HepG2 (cell line): ENCODE results near the gene ZNF23. TPM values are rescaled to one million over a fixed set of nuclear protein-coding genes. Genes with fewer than 3 reads are reported as not detected.

Source experiments
- ATAC-seq: fragments of 200-7000 bp; cut with Tn5 transposase; 3 replicates; pipeline ENCODE4 v1.9.1; 2020; ENCODE audit warnings: mild to moderate bottlenecking, moderate library complexity
- BruUV-seq: library from RNA; stranded (reverse); fragments of 400-500 nt; replicated peaks from 2 replicates; lab custom pipeline; 2021; lab: Mats Ljungman, UMichigan
- CTCF ChIA-PET: fragments of 300-600 bp; formaldehyde crosslinking; extraction: SDS; loops from one replicate; lab custom pipeline; 2021; ENCODE audit warnings: low total read pairs, inconsistent platforms, low intra/inter-chr PET ratio; lab: Yijun Ruan, JAX
- POLR2A ChIA-PET: fragments of 350-600 bp; sonication (Branson Sonifier 250); formaldehyde crosslinking; loops from one replicate; lab custom pipeline; 2020; ENCODE audit warnings: antibody characterized with exemption, inconsistent platforms; lab: Yijun Ruan, JAX
- DNase-seq: peaks from one replicate; pipeline ENCODE4 v3.0.0-alpha.2; 2015; ENCODE audit warnings: low spot score
- FAIRE-seq: peaks from 3 replicates; lab custom pipeline; 2011; peaks lifted over from hg19 to GRCh38; lab: Jason Lieb, UNC
- H2AFZ ChIP-seq: one replicate; pipeline ENCODE4 v1.6.1; 2011; ENCODE audit warnings: low read length, inconsistent platforms
- H3K27ac ChIP-seq: fragments of 300-600 bp; 3 replicates; pipeline ENCODE4 v1.8.0; 2011; ENCODE audit warnings: mixed run types, mild to moderate bottlenecking, mixed read lengths, low read length, inconsistent platforms; ENCODE audit not compliant: insufficient read depth; ENCODE audit errors: extremely low read length
- H3K27me3 ChIP-seq, 2 experiments: fragments of 200-600 bp in 1 of 2; 2 replicates in 1 of 2; 3 replicates in 1 of 2; pipeline versions ENCODE4 v1.6.0 to v1.8.0; 2011; ENCODE audit warnings: low read length in 2 of 2, mild to moderate bottlenecking in 2 of 2, moderate library complexity in 2 of 2, inconsistent platforms in 1 of 2; ENCODE audit not compliant: insufficient read depth in 2 of 2, control insufficient read depth in 1 of 2
- H3K36me3 ChIP-seq, 2 experiments: fragments of 200-600 bp in 1 of 2; replicated peaks in 1 of 2; 2 replicates in 1 of 2; 3 replicates in 1 of 2; pipeline versions ENCODE4 v1.5.1 to v1.8.0; 2011; ENCODE audit warnings: low read length in 2 of 2, inconsistent platforms in 1 of 2; ENCODE audit not compliant: insufficient read depth in 2 of 2, control insufficient read depth in 1 of 2
- H3K4me1 ChIP-seq: 2 replicates; pipeline ENCODE4 v1.5.1; 2012; ENCODE audit warnings: low read length, inconsistent platforms; ENCODE audit not compliant: insufficient read depth
- H3K4me2 ChIP-seq: 2 replicates; pipeline ENCODE4 v1.6.0; 2011; ENCODE audit warnings: low read depth, low read length, inconsistent platforms
- H3K4me3 ChIP-seq, 3 experiments: fragments of 200-600 bp in 1 of 3; sonication (generic), shearing (Covaris generic) in 1 of 3; replicated peaks in 1 of 3; 2 replicates each; pipeline ENCODE4 v1.5.1; 2011 to 2016; ENCODE audit warnings: low read length in 3 of 3, inconsistent platforms in 2 of 3, low read depth in 2 of 3, mild to moderate bottlenecking in 2 of 3, control low read depth in 1 of 3, mixed read lengths in 1 of 3; ENCODE audit not compliant: insufficient read depth in 1 of 3
- H3K79me2 ChIP-seq: one replicate; pipeline ENCODE4 v1.6.1; 2011; ENCODE audit warnings: low read length, inconsistent platforms; ENCODE audit not compliant: insufficient read depth
- H3K9ac ChIP-seq: 2 replicates; pipeline ENCODE4 v1.6.0; 2011; ENCODE audit warnings: mild to moderate bottlenecking, low read depth, low read length, inconsistent platforms; ENCODE audit not compliant: insufficient read depth
- H3K9me3 ChIP-seq: 2 replicates; pipeline ENCODE4 v1.5.1; 2012; ENCODE audit warnings: mild to moderate bottlenecking, low read length
- H4K20me1 ChIP-seq: 2 replicates; pipeline ENCODE4 v1.6.0; 2011; ENCODE audit warnings: inconsistent platforms, mild to moderate bottlenecking, low read length, moderate library complexity; ENCODE audit not compliant: insufficient read depth
- MLLT10 ChIP-seq: sonication (generic); formaldehyde crosslinking; IDR thresholded peaks from 2 replicates; pipeline ENCODE4 v1.4.0; 2020; ENCODE audit warnings: missing genetic modification reagents
- NCOR1 ChIP-seq: fragments of 200-600 bp; sonication (generic); IDR thresholded peaks from 2 replicates; pipeline ENCODE4 v1.7.0; 2017; ENCODE audit warnings: antibody characterized with exemption, low read length, borderline replicate concordance
- NFYB ChIP-seq: sonication (generic); formaldehyde crosslinking; IDR thresholded peaks from 2 replicates; pipeline ENCODE4 v1.4.0; 2020; ENCODE audit warnings: missing genetic modification reagents
- WGBS: methylation state at CpG from one replicate; pipeline ENCODE4 v1.1.6; 2017; ENCODE audit warnings: low lambda C conversion rate; 5-methylcytosine and 5-hydroxymethylcytosine counted together
- in situ Hi-C: cut with HindIII; loops from 2 replicates; pipeline ENCODE4 v1.10.0; 2017; ENCODE audit warnings: low pct_unique_long_range_greater_than_20kb; ENCODE audit not compliant: extremely low pct_ligation_motif_present
- intact Hi-C: fragments of 100-400 bp; cut with micrococcal nuclease; formaldehyde crosslinking; loops from one replicate; pipeline ENCODE4 v1.10.0; 2022; ENCODE audit not compliant: unreplicated experiment
- polyA plus RNA-seq, 8 experiments: library from polyadenylated mRNA; depleted of rRNA in 3 of 8; stranded (reverse) in 7 of 8; unstranded in 1 of 8; fragments of >200 nt; fragmentation: Illumina TruSeq in 4 of 8; extraction: Trizol in 4 of 8; gene quantifications; 2 replicates each; pipeline versions ENCODE4 v1.2.1 to v1.2.3, GENCODE V29; 2011 to 2016; ENCODE audit warnings: low read depth in 4 of 8, missing spikeins in 1 of 8, mixed read lengths in 1 of 8; ENCODE audit not compliant: insufficient read depth in 1 of 8
- total RNA-seq, 5 experiments: library from RNA; depleted of rRNA; stranded (reverse); fragments of >200 nt; fragmentation: Illumina TruSeq; extraction: Trizol; gene quantifications; 2 replicates each; pipeline ENCODE4 v1.2.3, GENCODE V29; 2016; ENCODE audit warnings: low read depth in 1 of 5
- TF ChIP-seq, protein P1 (sequence below): sonication (generic); formaldehyde crosslinking; IDR thresholded peaks from 2 replicates; pipeline ENCODE4 v1.4.0; 2020; ENCODE audit warnings: missing genetic modification reagents
- TF ChIP-seq, protein P2 (sequence below): sonication (generic); formaldehyde crosslinking; IDR thresholded peaks from 2 replicates; pipeline ENCODE4 v1.5.0; 2020; ENCODE audit warnings: mild to moderate bottlenecking, missing genetic modification reagents, borderline replicate concordance

The ZNF23 gene
- total and polyA plus RNA-seq, 2 of the 13 experiments (the other 11 are each of a cell fraction or from before 2014, with no cell fraction given), result 8.6 to 12.2 TPM

DNA sequence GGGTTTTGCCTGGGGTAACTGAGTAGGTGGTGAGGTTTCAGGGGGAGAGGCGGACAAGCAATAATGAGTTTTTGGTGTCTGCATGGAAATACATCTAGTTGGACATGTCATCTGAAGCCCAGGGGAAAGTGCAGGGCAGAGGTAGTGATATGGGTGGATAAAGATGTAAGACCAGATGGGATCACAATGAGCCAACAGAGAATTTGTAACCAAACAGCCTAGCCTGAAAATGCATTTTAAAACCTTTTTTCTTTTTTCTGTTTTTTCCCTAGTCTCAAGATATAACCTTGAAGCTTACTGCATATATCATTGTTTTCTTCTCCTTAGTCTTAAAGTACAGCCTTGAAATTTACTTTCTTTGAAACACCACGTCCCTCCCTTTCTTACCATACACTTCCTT lies 30.7 kb upstream of the ZNF23 start (continued):
- TF ChIP-seq, protein P1, sequence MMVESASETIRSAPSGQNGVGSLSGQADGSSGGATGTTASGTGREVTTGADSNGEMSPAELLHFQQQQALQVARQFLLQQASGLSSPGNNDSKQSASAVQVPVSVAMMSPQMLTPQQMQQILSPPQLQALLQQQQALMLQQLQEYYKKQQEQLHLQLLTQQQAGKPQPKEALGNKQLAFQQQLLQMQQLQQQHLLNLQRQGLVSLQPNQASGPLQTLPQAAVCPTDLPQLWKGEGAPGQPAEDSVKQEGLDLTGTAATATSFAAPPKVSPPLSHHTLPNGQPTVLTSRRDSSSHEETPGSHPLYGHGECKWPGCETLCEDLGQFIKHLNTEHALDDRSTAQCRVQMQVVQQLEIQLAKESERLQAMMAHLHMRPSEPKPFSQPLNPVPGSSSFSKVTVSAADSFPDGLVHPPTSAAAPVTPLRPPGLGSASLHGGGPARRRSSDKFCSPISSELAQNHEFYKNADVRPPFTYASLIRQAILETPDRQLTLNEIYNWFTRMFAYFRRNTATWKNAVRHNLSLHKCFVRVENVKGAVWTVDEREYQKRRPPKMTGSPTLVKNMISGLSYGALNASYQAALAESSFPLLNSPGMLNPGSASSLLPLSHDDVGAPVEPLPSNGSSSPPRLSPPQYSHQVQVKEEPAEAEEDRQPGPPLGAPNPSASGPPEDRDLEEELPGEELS (CRISPR knock-in tag), result no peak
- TF ChIP-seq NCOR1 (no peak), NFYB (CRISPR knock-in tag) (no peak)

DNA sequence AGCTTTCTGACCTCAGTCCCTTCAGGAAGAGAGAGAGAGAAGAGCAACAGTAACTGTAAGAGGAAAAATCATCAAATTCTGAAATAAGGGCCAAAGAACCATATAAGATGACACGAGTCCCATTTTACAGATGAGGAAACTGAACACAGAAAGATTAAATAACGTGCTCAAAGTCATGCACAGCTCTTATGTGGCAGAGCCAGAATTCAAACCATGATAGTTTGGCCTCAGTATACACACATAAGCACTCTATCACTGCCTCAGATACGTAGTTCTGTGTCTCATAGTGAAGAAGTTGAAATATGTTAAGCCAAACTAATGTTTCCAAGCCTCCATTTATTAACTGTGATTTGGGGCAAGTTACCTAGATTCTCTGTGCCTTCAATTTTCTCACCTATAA lies 29.0 kb upstream of the ZNF23 start:
- H2AFZ ChIP-seq, result no peak overlapping the region
- no peaks in the 10 kb centered on the region for H3K36me3 ChIP-seq
- intact Hi-C loops, result no loop called here
- H3K9me3 ChIP-seq, result no peaks in the 10 kb centered on the region
- TF ChIP-seq, protein P2, sequence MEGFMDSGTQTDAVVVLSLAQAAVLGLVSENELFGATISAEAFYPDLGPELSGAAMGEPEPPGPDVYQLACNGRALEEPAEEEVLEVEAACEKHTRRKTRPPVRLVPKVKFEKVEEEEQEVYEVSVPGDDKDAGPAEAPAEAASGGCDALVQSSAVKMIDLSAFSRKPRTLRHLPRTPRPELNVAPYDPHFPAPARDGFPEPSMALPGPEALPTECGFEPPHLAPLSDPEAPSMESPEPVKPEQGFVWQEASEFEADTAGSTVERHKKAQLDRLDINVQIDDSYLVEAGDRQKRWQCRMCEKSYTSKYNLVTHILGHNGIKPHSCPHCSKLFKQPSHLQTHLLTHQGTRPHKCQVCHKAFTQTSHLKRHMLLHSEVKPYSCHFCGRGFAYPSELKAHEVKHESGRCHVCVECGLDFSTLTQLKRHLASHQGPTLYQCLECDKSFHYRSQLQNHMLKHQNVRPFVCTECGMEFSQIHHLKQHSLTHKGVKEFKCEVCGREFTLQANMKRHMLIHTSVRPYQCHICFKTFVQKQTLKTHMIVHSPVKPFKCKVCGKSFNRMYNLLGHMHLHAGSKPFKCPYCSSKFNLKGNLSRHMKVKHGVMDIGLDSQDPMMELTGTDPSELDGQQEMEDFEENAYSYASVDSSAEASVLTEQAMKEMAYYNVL (CRISPR knock-in tag), result no peak
- TF ChIP-seq MLLT10, result no peak
- TF ChIP-seq, all 625 proteins: peak for 0
- FAIRE-seq (no peak), DNase-seq (no peak), ATAC-seq (no peak)
- Histone ChIP-seq H3K79me2 (no peaks in the 10 kb centered on the region), H3K4me2 (no peak overlapping the region), H3K4me3 (no peak overlapping the region), H3K4me1 (no peaks in the 10 kb centered on the region), H3K9ac (no peak overlapping the region), H4K20me1 (no peaks in the 10 kb centered on the region), H3K27me3 (peaks cover 0 to 4% of the 10 kb centered on the region in 2 experiments; a peak in 2 of 5 replicates), H3K27ac (no peak overlapping the region)
- WGBS, result 0% methylated on average over 3 of the region's 3 CpGs
- ChIA-PET POLR2A (no interaction called here), CTCF (no interaction called here)
- BruUV-seq, result no TSS peak
- in situ Hi-C loops, result loop anchor here (10.0 kb wide), 1 partner anchor 46 kb away; the partner anchor contains the start of gene TLE7
